ENCODE measurements around the gene AICDA.

- TF ChIP-seq CTCF (IDR thresholded peaks at IDR 0.05) = no peak
- no peak for TF ChIP-seq EP300 (IDR thresholded peaks at IDR 0.05)
- TF ChIP-seq POLR2A (IDR thresholded peaks at IDR 0.05) = no peak
Observed at GRCh38 chr12:8564656-8565055, 48.0 kb downstream of the AICDA start.

All from sigmoid colon (tissue), 4 donors.